Breast epithelium (tissue), 3 donors: ENCODE results near the gene BCAN.

ENCODE experiments used
- POLR2A ChIP-seq: fragments of 450-650 bp; IDR thresholded peaks from one replicate; pipeline ENCODE4 v1.6.1; 2016; ENCODE audit warnings: antibody characterized with exemption, mild to moderate bottlenecking, moderate library complexity
- TF ChIP-seq, protein P1 (sequence below), 3 donors: fragments of 450-650 bp; IDR thresholded peaks; one replicate each; pipeline ENCODE4 v1.5.1; 2016 to 2017; ENCODE audit warnings: antibody characterized with exemption in 3 of 3, mild to moderate bottlenecking in 3 of 3, moderate library complexity in 3 of 3

DNA sequence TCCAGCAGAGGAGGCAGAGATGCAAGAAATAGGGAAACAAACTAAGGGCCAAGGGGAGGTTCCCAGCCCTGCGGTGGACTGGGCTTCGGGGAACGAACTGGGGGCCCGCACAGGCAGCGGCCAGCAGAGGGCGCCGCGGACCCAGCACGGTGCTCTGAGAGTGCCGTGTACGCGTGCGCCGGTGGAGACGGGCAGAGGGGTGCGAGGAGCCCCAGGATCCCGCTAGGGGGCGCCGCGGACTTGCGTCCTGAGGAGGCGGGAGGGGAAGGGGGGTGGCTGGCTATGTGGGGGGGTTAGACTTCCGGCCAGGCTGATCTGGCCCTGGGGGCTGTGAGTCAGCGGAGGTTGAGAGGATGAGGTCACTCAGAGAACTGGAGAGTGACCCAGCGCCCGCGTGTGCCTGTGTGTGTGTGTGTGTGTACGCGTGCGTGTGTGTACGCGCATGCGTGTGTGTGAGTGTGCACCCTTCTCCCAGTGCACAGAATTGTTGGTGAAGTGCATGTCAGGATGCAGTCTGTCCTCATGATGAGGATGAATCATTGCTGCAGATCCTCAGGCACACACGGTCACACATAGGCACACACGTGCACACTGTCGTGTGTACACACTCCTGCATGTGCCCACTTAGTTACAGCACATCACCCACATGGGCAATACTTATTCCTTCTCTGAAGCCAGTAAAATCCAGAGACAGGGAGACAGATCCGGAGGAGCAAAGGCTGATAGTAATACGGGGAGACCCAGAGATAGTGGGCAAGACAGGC lies 18.3 kb downstream of the BCAN start:
- TF ChIP-seq, protein P1, sequence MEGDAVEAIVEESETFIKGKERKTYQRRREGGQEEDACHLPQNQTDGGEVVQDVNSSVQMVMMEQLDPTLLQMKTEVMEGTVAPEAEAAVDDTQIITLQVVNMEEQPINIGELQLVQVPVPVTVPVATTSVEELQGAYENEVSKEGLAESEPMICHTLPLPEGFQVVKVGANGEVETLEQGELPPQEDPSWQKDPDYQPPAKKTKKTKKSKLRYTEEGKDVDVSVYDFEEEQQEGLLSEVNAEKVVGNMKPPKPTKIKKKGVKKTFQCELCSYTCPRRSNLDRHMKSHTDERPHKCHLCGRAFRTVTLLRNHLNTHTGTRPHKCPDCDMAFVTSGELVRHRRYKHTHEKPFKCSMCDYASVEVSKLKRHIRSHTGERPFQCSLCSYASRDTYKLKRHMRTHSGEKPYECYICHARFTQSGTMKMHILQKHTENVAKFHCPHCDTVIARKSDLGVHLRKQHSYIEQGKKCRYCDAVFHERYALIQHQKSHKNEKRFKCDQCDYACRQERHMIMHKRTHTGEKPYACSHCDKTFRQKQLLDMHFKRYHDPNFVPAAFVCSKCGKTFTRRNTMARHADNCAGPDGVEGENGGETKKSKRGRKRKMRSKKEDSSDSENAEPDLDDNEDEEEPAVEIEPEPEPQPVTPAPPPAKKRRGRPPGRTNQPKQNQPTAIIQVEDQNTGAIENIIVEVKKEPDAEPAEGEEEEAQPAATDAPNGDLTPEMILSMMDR (IDR thresholded peaks at IDR 0.05) = peak; percentile 96 to 99 (median 98)
- no peak for TF ChIP-seq POLR2A
